Activated CD8-positive, alpha-beta T cell treated with anti-CD3 and anti-CD28 coated beads for 36 hours (primary cell): Measurements from ENCODE around the gene CIAO1. TPM values are rescaled to one million over a fixed set of nuclear protein-coding genes. Genes with fewer than 3 reads are reported as not detected.

Source experiments
- ATAC-seq: fragments of 200-7000 bp; cut with Tn5 transposase; one replicate; pipeline ENCODE4 v1.10.0; 2021; ENCODE audit warnings: mild to moderate bottlenecking, moderate library complexity
- CTCF ChIA-PET: fragments of 350-600 bp; sonication (Branson Sonifier 250); formaldehyde crosslinking; loops from one replicate; lab custom pipeline; 2021; ENCODE audit warnings: antibody characterized with exemption; lab: Charles Lee
- POLR2A ChIA-PET: fragments of 350-600 bp; sonication (Branson Sonifier 250); formaldehyde crosslinking; loops from one replicate; lab custom pipeline; 2021; ENCODE audit warnings: antibody characterized with exemption; lab: Charles Lee
- DNase-seq: peaks from one replicate; pipeline ENCODE4 v3.0.0-alpha.2; 2020
- H3K27ac Mint-ChIP-seq: one replicate; pipeline ENCODE4 v1.8.0; 2021; ENCODE audit warnings: mild to moderate bottlenecking, mixed read lengths
- H3K27me3 Mint-ChIP-seq: one replicate; pipeline ENCODE4 v1.8.0; 2021; ENCODE audit warnings: mixed read lengths
- H3K36me3 Mint-ChIP-seq: one replicate; pipeline ENCODE4 v1.8.0; 2021; ENCODE audit warnings: low read depth, mixed read lengths
- H3K4me1 Mint-ChIP-seq: one replicate; pipeline ENCODE4 v1.8.0; 2021; ENCODE audit warnings: low read depth, mixed read lengths
- H3K4me3 Mint-ChIP-seq: one replicate; pipeline ENCODE4 v1.8.0; 2021; ENCODE audit warnings: mild to moderate bottlenecking, moderate library complexity, mixed read lengths
- H3K9me3 Mint-ChIP-seq: one replicate; pipeline ENCODE4 v1.8.0; 2021; ENCODE audit warnings: mixed read lengths
- CTCF ChIP-seq: fragments of 200-600 bp; IDR thresholded peaks from one replicate; pipeline ENCODE4 v1.8.0; 2022; ENCODE audit warnings: antibody characterized with exemption, mild to moderate bottlenecking
- intact Hi-C: fragments of 100-400 bp; cut with micrococcal nuclease; formaldehyde crosslinking; loops from one replicate; pipeline ENCODE4 v1.10.0; 2022
- total RNA-seq, 2 experiments: library from RNA; stranded (reverse); gene quantifications; one replicate each; pipeline ENCODE4 v1.2.3, GENCODE V29; 2021

The CIAO1 gene
- total RNA-seq, 2 experiments from 2014 or later, result 72.1 to 72.3 TPM

GRCh38 chr2:96320728-96321622 is 55.0 kb downstream of the CIAO1 start:
- Mint-ChIP-seq H3K27ac (peak overlapping the region; percentile 54), H3K4me3 (peak overlapping the region; percentile 76), H3K36me3 (peaks cover 16% of the 10 kb centered on the region), H3K27me3 (no peaks in the 10 kb centered on the region), H3K9me3 (no peaks in the 10 kb centered on the region), H3K4me1 (peaks cover 53% of the 10 kb centered on the region)
- DNase-seq (peak; percentile 53), ATAC-seq (peak; percentile 13)
- no peak for TF ChIP-seq CTCF
- POLR2A ChIA-PET, result interaction anchor here (0.6 to 12.3 kb wide), 15 partner anchors 10 to 227 kb away, joined by 3 to 119 read pairs (median 4); partner anchors contain the start of genes CIAO1, DUSP2, NCAPH and SNRNP200
- CTCF ChIA-PET, result interaction anchor here (0.7 to 3.5 kb wide), 15 partner anchors 10 to 442 kb away, joined by 3 to 19 read pairs (median 4); partner anchors contain the start of genes CIAO1, NCAPH and SNRNP200
- intact Hi-C loops, result loop anchor here (10.0 kb wide), 2 partner anchors 176 to 214 kb away; partner anchors contain the start of genes ARID5A and DUSP2

Other genes with a start within 250 kb of the CIAO1 start
- gene GPAT2, start 231.3 kb upstream of the CIAO1 start, total RNA-seq, result 10 to 100 TPM in 1 of 2 experiments, 1 to 10 TPM in 1; 9.7 to 10.2 TPM
- under 1 TPM; 0.29 to 0.34 TPM for gene ADRA2B, start 149.7 kb upstream of the CIAO1 start, total RNA-seq
- gene ASTL, start 127.7 kb upstream of the CIAO1 start, total RNA-seq, result 1 to 10 TPM; 1.8 to 2.7 TPM
- gene DUSP2, start 120.8 kb upstream of the CIAO1 start, total RNA-seq, result 100 to 1,000 TPM; 311 to 313 TPM
- gene STARD7, start 57.4 kb upstream of the CIAO1 start, total RNA-seq, result 100 to 1,000 TPM; 145 to 149 TPM
- 10 to 100 TPM; 13.1 to 15.0 TPM for gene TMEM127, start 228 bp upstream of the CIAO1 start, total RNA-seq
- 100 to 1,000 TPM; 175 to 178 TPM for gene SNRNP200, start 39.3 kb downstream of the CIAO1 start, total RNA-seq
- gene ITPRIPL1, start 59.1 kb downstream of the CIAO1 start, total RNA-seq, result 10 to 100 TPM; 28.2 to 32.6 TPM
- gene NCAPH, start 69.5 kb downstream of the CIAO1 start, total RNA-seq, result 10 to 100 TPM; 70.9 TPM
- gene NEURL3, start 239.1 kb downstream of the CIAO1 start, total RNA-seq, result under 1 TPM in 1 of 2 experiments, not detected in 1; 0.25 TPM